Ovary (tissue), 10 donors: ENCODE measurements around the gene SULT1A1. TPM values are rescaled to one million over a fixed set of nuclear protein-coding genes. Genes with fewer than 3 reads are reported as not detected.
A peak's percentile ranks its signal among the peaks of the same experiment; 100 is the strongest.
"Not testable (repeated sequence)": the region's sequence is repeated elsewhere in the genome, so short reads cannot be mapped to it uniquely, and the experiment has no call there.

Experiments
- DNase-seq, 5 donors: peaks; one replicate each; pipeline ENCODE4 v3.0.0-alpha.2; 2019 to 2020
- H3K27ac ChIP-seq, 2 donors: fragments of 200-600 bp; one replicate each; pipeline versions ENCODE4 v1.5.1 to v1.8.0; 2019 to 2022
- H3K27me3 ChIP-seq: fragments of 200-600 bp; one replicate; pipeline ENCODE4 v1.8.0; 2022
- H3K36me3 ChIP-seq: fragments of 200-600 bp; sonication (generic); one replicate; pipeline ENCODE4 v1.5.1; 2019
- H3K4me1 ChIP-seq: one replicate; pipeline ENCODE4 v1.8.1; 2013; ENCODE audit warnings: mild to moderate bottlenecking, moderate library complexity; ENCODE audit not compliant: insufficient read depth
- H3K4me3 ChIP-seq: fragments of 200-600 bp; sonication (generic); one replicate; pipeline ENCODE4 v1.5.1; 2017
- H3K9me3 ChIP-seq, 2 donors: fragments of 200-600 bp in 1 of 2; sonication (generic) in 1 of 2; one replicate each; pipeline versions ENCODE4 v1.5.1 to v1.8.1; 2013 to 2019; ENCODE audit warnings: mild to moderate bottlenecking in 1 of 2, moderate library complexity in 1 of 2
- CTCF ChIP-seq, 3 donors: fragments of 450-650 bp in 2 of 3; fragments of 200-600 bp in 1 of 3; IDR thresholded peaks; one replicate each; pipeline versions ENCODE4 v1.5.1 to v1.8.0; 2016 to 2022; ENCODE audit warnings: antibody characterized with exemption in 3 of 3, mild to moderate bottlenecking in 1 of 3
- EP300 ChIP-seq: sonication (generic); formaldehyde crosslinking; IDR thresholded peaks from one replicate; pipeline ENCODE4 v1.6.1; 2017; ENCODE audit warnings: antibody characterized with exemption
- POLR2A ChIP-seq: fragments of 450-650 bp; IDR thresholded peaks from one replicate; pipeline ENCODE4 v1.6.1; 2017; ENCODE audit warnings: antibody characterized with exemption, mild to moderate bottlenecking, moderate library complexity
- WGBS, 3 donors: extraction: QIAGEN DNeasy Blood & Tissue Kit in 1 of 3; methylation state at CpG; one replicate each; pipeline versions ENCODE4 v1.1.5 to v1.1.7; 2013 to 2017; 5-methylcytosine and 5-hydroxymethylcytosine counted together
- intact Hi-C, 4 donors: fragments of 100-400 bp; cut with DNase I; formaldehyde crosslinking; loops; one replicate each; pipeline versions ENCODE4 v1.11.0 to v1.15.1; 2022 to 2023
- long read RNA-seq, 3 donors: library from polyadenylated mRNA in 2 of 3; unstranded in 2 of 3; transcript quantifications; one replicate each; pipeline ENCODE4 v2.0.0 and lab custom pipeline, GENCODE V29; 2021 to 2026
- polyA plus RNA-seq, 2 donors: library from polyadenylated mRNA; stranded (reverse); fragments of 200-250 nt in 1 of 2; fragments of 350-450 nt in 1 of 2; fragmentation: Illumina TruSeq in 1 of 2; extraction: RNeasy Lipid Tissue Mini Kit (QIAGEN cat#74804) in 1 of 2; gene quantifications; one replicate each; pipeline ENCODE4 v1.2.3, GENCODE V29; 2013 to 2014
- total RNA-seq, 7 donors: library from RNA; depleted of rRNA in 2 of 7; stranded (reverse); fragments of >200 nt in 2 of 7; fragmentation: NEBNext Ultra II Directional in 3 of 7; extraction: Animal tissue kit (Norgen Biotek cat#: 25700) in 3 of 7; gene quantifications; one replicate each; pipeline versions ENCODE4 v1.1.0 to v1.2.4, GENCODE V29; 2016 to 2023
- donor health status: DM: no; HTN: no; CAD: no; lungs with moderate emphysema.
- donor health status: DM: no; HTN: no; CAD: no.
- donor health status: Bipolar disorder and iron deficiency.
- donor health status: DM: yes; HTN: yes; CAD: no.
- donor health status: DM: no; HTN: no; CAD: no.
- donor health status: DM: yes; HTN: yes; CAD: no.

The SULT1A1 gene
- total RNA-seq (10 to 100 TPM in 5 of 7 donors, 1 to 10 TPM in 2; 5.4 to 22.3 (median 10.3) TPM), polyA plus RNA-seq (10 to 100 TPM; 11.3 to 54.6 TPM)
- long read RNA-seq, donor 1, full-length matches to known transcripts, result 12 of 22 reads
- long read RNA-seq, donor 1, partial matches to known transcripts, result 2 of 22 reads
- long read RNA-seq, donor 1, other reads (novel, unspliced or antisense), result 8 of 22 reads
- long read RNA-seq, donor 2, full-length matches to known transcripts, result 9 of 9 reads
- long read RNA-seq, donor 2, partial matches to known transcripts, result 0 of 9 reads
- long read RNA-seq, donor 2, other reads (novel, unspliced or antisense), result 0 of 9 reads
- long read RNA-seq, donor 3, full-length matches to known transcripts, result 13 of 15 reads
- long read RNA-seq, donor 3, partial matches to known transcripts, result 0 of 15 reads
- long read RNA-seq, donor 3, other reads (novel, unspliced or antisense), result 2 of 15 reads

GRCh38 chr16:28609631-28610594, at the start of gene SULT1A1:
TSS of gene SULT1A1 (minus strand) at chr16:28610044. CDS start at chr16:28608855, 1,189 bp downstream.
- H3K4me1 ChIP-seq, result peaks cover 3% of the 10 kb centered on the region
- no peaks in the 10 kb centered on the region for H3K9me3 ChIP-seq
- intact Hi-C loops, result no loop called here
- H3K36me3 ChIP-seq, result no peaks in the 10 kb centered on the region
- H3K27me3 ChIP-seq, result no peaks in the 10 kb centered on the region
- peak in 1 of 5 donors; percentile 50 for DNase-seq
- H3K4me3 ChIP-seq, result no peak within 1 kb of the TSS
- H3K27ac ChIP-seq, result peak within 1 kb of the TSS in 1 of 2 donors; percentile 4
- no peak for TF ChIP-seq CTCF (IDR thresholded peaks at IDR 0.05)
- no peak for TF ChIP-seq EP300
- TF ChIP-seq POLR2A, result no peak
- 39 to 60% (median 51%) methylated on average over 11 of the region's 11 CpGs for WGBS, 3 donors

GRCh38 chr16:28639959-28640358, 30.1 kb upstream of the SULT1A1 start:
- H3K27ac ChIP-seq, intact Hi-C loops, H3K9me3 ChIP-seq, H3K27me3 ChIP-seq, H3K4me3 ChIP-seq, DNase-seq, H3K4me1 ChIP-seq, H3K36me3 ChIP-seq: not testable (repeated sequence)
- 61 to 74% (median 72%) methylated on average over 2 of the region's 2 CpGs for WGBS, 3 donors

GRCh38 chr16:28638359-28638758, 28.5 kb upstream of the SULT1A1 start:
- H3K9me3 ChIP-seq, H3K27me3 ChIP-seq, H3K27ac ChIP-seq, DNase-seq, H3K4me3 ChIP-seq, H3K4me1 ChIP-seq, intact Hi-C loops, H3K36me3 ChIP-seq: not testable (repeated sequence)
- WGBS, 3 donors, result 53 to 92% (median 78%) methylated on average over 2 to 4 of the region's 5 CpGs

GRCh38 chr16:28637765-28638164, 27.9 kb upstream of the SULT1A1 start, which contains the start of gene NPIPB8:
TSS of gene NPIPB8 (plus strand) at chr16:28638065. CDS start at chr16:28638361, 296 bp downstream.
- H3K36me3 ChIP-seq, H3K9me3 ChIP-seq, intact Hi-C loops, DNase-seq, H3K4me3 ChIP-seq, H3K27me3 ChIP-seq, H3K27ac ChIP-seq, H3K4me1 ChIP-seq: not testable (repeated sequence)
- WGBS, 3 donors, result 94 to 100% methylated on average over 1 of the region's 1 CpG; no CpG with 5 or more reads in 1 of the 3 donors

GRCh38 chr16:28636093-28636823, 26.4 kb upstream of the SULT1A1 start:
- H3K9me3 ChIP-seq, DNase-seq, H3K27me3 ChIP-seq, H3K36me3 ChIP-seq, H3K4me1 ChIP-seq, intact Hi-C loops, H3K4me3 ChIP-seq, H3K27ac ChIP-seq: not testable (repeated sequence)
- WGBS, 3 donors, result 17 to 35% (median 26%) methylated on average over 5 of the region's 5 CpGs

GRCh38 chr16:28630905-28631304, 21.1 kb upstream of the SULT1A1 start:
- 72 to 79% (median 74%) methylated on average over 4 to 5 of the region's 5 CpGs for WGBS, 3 donors
- H3K27ac ChIP-seq, DNase-seq, H3K27me3 ChIP-seq, H3K9me3 ChIP-seq, H3K4me1 ChIP-seq, H3K4me3 ChIP-seq, intact Hi-C loops, H3K36me3 ChIP-seq: not testable (repeated sequence)
